Calu3 (cell line): ENCODE results near the gene PLEKHA7. TPM values are rescaled to one million over a fixed set of nuclear protein-coding genes. Genes with fewer than 3 reads are reported as not detected.

Source experiments
- BruUV-seq: library from RNA; stranded (reverse); fragments of 400-500 nt; replicated peaks from 2 replicates; lab custom pipeline; 2021; lab: Mats Ljungman, UMichigan
- CTCF ChIA-PET: fragments of 300-600 bp; sonication (Branson Sonifier 250); formaldehyde crosslinking; loops from one replicate; lab custom pipeline; 2022; ENCODE audit warnings: antibody characterized with exemption; lab: Charles Lee
- DNase-seq: peaks from one replicate; pipeline ENCODE4 v3.0.0; 2022
- H3K27ac Mint-ChIP-seq: one replicate; pipeline ENCODE4 v1.8.0; 2022; ENCODE audit warnings: mixed read lengths; ENCODE audit not compliant: unreplicated experiment
- H3K27me3 Mint-ChIP-seq: one replicate; pipeline ENCODE4 v1.8.0; 2022; ENCODE audit warnings: mixed read lengths; ENCODE audit not compliant: unreplicated experiment
- H3K36me3 Mint-ChIP-seq: one replicate; pipeline ENCODE4 v1.8.0; 2022; ENCODE audit warnings: mild to moderate bottlenecking, moderate library complexity, mixed read lengths; ENCODE audit not compliant: insufficient read depth, unreplicated experiment
- H3K4me1 Mint-ChIP-seq: one replicate; pipeline ENCODE4 v1.8.0; 2022; ENCODE audit warnings: mild to moderate bottlenecking, low read depth, mixed read lengths; ENCODE audit not compliant: unreplicated experiment
- H3K4me3 Mint-ChIP-seq: one replicate; pipeline ENCODE4 v1.8.0; 2022; ENCODE audit warnings: mild to moderate bottlenecking, low read depth, moderate library complexity, mixed read lengths; ENCODE audit not compliant: unreplicated experiment
- H3K9me3 Mint-ChIP-seq: one replicate; pipeline ENCODE4 v1.8.0; 2022; ENCODE audit warnings: low read depth, mixed read lengths; ENCODE audit not compliant: unreplicated experiment
- CTCF ChIP-seq: fragments of 200-600 bp; IDR thresholded peaks from one replicate; pipeline ENCODE4 v1.8.0; 2022; ENCODE audit warnings: antibody characterized with exemption; ENCODE audit not compliant: unreplicated experiment
- intact Hi-C: fragments of 100-400 bp; cut with micrococcal nuclease; formaldehyde crosslinking; loops from one replicate; pipeline ENCODE4 v1.10.0; 2022; ENCODE audit not compliant: unreplicated experiment
- total RNA-seq: library from RNA; stranded (reverse); gene quantifications from 2 replicates; pipeline ENCODE4 v1.2.3, GENCODE V29; 2022

PLEKHA7 gene
- total RNA-seq, 1 experiment from 2014 or later: 138 TPM

GRCh38 chr11:16787035-16787742 is 227.0 kb downstream of the PLEKHA7 start:
- Mint-ChIP-seq H3K27ac (peak overlapping the region; percentile 48), H3K4me3 (peak overlapping the region; percentile 15), H3K9me3 (no peaks in the 10 kb centered on the region), H3K4me1 (peaks cover 82% of the 10 kb centered on the region), H3K27me3 (no peaks in the 10 kb centered on the region), H3K36me3 (peaks cover 76% of the 10 kb centered on the region)
- DNase-seq: no peak
- intact Hi-C loops: loop anchor here (5.0 kb wide), 2 partner anchors 95 to 275 kb away; no protein-coding TSS in a partner anchor
- CTCF ChIA-PET: interaction anchor here (0.7 to 1.3 kb wide), 2 partner anchors 68 to 96 kb away, joined by 3 to 4 read pairs; no protein-coding TSS in a partner anchor
- TF ChIP-seq CTCF: no peak
- BruUV-seq: no TSS peak

GRCh38 chr11:16786131-16786530 is 228.1 kb downstream of the PLEKHA7 start:
- H3K4me1 Mint-ChIP-seq: peaks cover 81% of the 10 kb centered on the region
- CTCF ChIA-PET: interaction anchor here (0.6 to 1.3 kb wide), 3 partner anchors 24 to 154 kb away, joined by 3 to 5 read pairs (median 3); no protein-coding TSS in a partner anchor

GRCh38 chr11:16785520-16786128 is 228.6 kb downstream of the PLEKHA7 start:
- peak; percentile 86 for TF ChIP-seq CTCF
- no TSS peak for BruUV-seq
- Mint-ChIP-seq H3K4me3 (no peak overlapping the region), H3K27me3 (no peaks in the 10 kb centered on the region), H3K9me3 (no peaks in the 10 kb centered on the region), H3K4me1 (peaks cover 84% of the 10 kb centered on the region), H3K36me3 (peaks cover 72% of the 10 kb centered on the region), H3K27ac (peak overlapping the region; percentile 42)
- peak; percentile 72 for DNase-seq
- CTCF ChIA-PET: interaction anchor here (0.6 to 1.3 kb wide), 3 partner anchors 25 to 153 kb away, joined by 3 to 5 read pairs (median 3); no protein-coding TSS in a partner anchor
- intact Hi-C loops: loop anchor here (5.0 kb wide), 2 partner anchors 97 to 277 kb away; no protein-coding TSS in a partner anchor

More at GRCh38 chr11:16786131-16786530, 228.1 kb downstream of the PLEKHA7 start:
- no peak for DNase-seq
- TF ChIP-seq CTCF: no peak
- Mint-ChIP-seq H3K27me3 (no peaks in the 10 kb centered on the region), H3K27ac (peak overlapping the region; percentile 42), H3K4me3 (no peak overlapping the region), H3K9me3 (no peaks in the 10 kb centered on the region), H3K36me3 (peaks cover 72% of the 10 kb centered on the region)
- BruUV-seq: no TSS peak
- intact Hi-C loops: loop anchor here (5.0 kb wide), 2 partner anchors 96 to 276 kb away; no protein-coding TSS in a partner anchor

GRCh38 chr11:16784666-16785065 is 229.5 kb downstream of the PLEKHA7 start:
- TF ChIP-seq CTCF: no peak
- no peak for DNase-seq
- Mint-ChIP-seq H3K4me3 (no peak overlapping the region), H3K27me3 (no peaks in the 10 kb centered on the region), H3K9me3 (no peaks in the 10 kb centered on the region), H3K36me3 (peaks cover 77% of the 10 kb centered on the region), H3K4me1 (peaks cover 94% of the 10 kb centered on the region), H3K27ac (peak overlapping the region; percentile 60)
- CTCF ChIA-PET: interaction anchor here (0.6 to 0.9 kb wide), 3 partner anchors 8 to 399 kb away, joined by 3 to 4 read pairs (median 3); no protein-coding TSS in a partner anchor
- intact Hi-C loops: loop anchor here (5.0 kb wide), 2 partner anchors 98 to 278 kb away; no protein-coding TSS in a partner anchor
- BruUV-seq: no TSS peak
